Endothelial cell of umbilical vein (primary cell): ENCODE data around the gene FMNL1. TPM values are rescaled to one million over a fixed set of nuclear protein-coding genes. Genes with fewer than 3 reads are reported as not detected.
A peak's percentile ranks its signal among the peaks of the same experiment; 100 is the strongest.

Experiments
- Bru-seq: library from RNA; stranded (reverse); fragments of 400-500 nt; gene quantifications from one replicate; lab custom pipeline; 2021; lab: Mats Ljungman, UMichigan
- BruChase-seq, 2 experiments: library from RNA; stranded (reverse); fragments of 400-500 nt; gene quantifications; one replicate each; lab custom pipeline; 2021; lab: Mats Ljungman, UMichigan
- BruUV-seq: library from RNA; stranded (reverse); fragments of 400-500 nt; replicated peaks from 2 replicates; lab custom pipeline; 2021; lab: Mats Ljungman, UMichigan
- CTCF ChIA-PET: fragments of 300-600, 350-600 bp; sonication (Branson Sonifier 250); formaldehyde crosslinking; loops from one replicate; lab custom pipeline; 2021; ENCODE audit warnings: antibody characterized with exemption, inconsistent platforms; lab: Charles Lee
- POLR2A ChIA-PET: fragments of 300-600, 350-600 bp; sonication (Branson Sonifier 250); formaldehyde crosslinking; loops from one replicate; lab custom pipeline; 2021; ENCODE audit warnings: antibody characterized with exemption, inconsistent platforms; lab: Charles Lee
- DNase-seq: peaks from one replicate; pipeline ENCODE4 v3.0.0-alpha.2; 2011; ENCODE audit warnings: low read depth, low spot score
- FAIRE-seq: peaks from 2 replicates; lab custom pipeline; 2011; peaks lifted over from hg19 to GRCh38; lab: Jason Lieb, UNC
- H2AFZ ChIP-seq: 2 replicates; pipeline ENCODE4 v1.6.0; 2012; ENCODE audit warnings: low read depth, low read length, control low read depth, inconsistent platforms
- H3K27ac ChIP-seq: 2 replicates; pipeline ENCODE4 v1.5.1; 2011; ENCODE audit warnings: low read depth, mild to moderate bottlenecking, control low read depth, low read length, moderate library complexity; ENCODE audit not compliant: insufficient read depth
- H3K27me3 ChIP-seq, 2 experiments: 2 replicates each; pipeline versions ENCODE4 v1.6.0 to v1.6.1; 2011; ENCODE audit warnings: low read length in 2 of 2, mixed read lengths in 1 of 2; ENCODE audit not compliant: control insufficient read depth in 2 of 2, insufficient read depth in 2 of 2
- H3K36me3 ChIP-seq, 2 experiments: 2 replicates in 1 of 2; 3 replicates in 1 of 2; pipeline ENCODE4 v1.5.1; 2011; ENCODE audit warnings: low read length in 2 of 2, mild to moderate bottlenecking in 1 of 2, moderate library complexity in 1 of 2; ENCODE audit not compliant: control insufficient read depth in 2 of 2, insufficient read depth in 2 of 2; ENCODE audit errors: extremely low read depth in 1 of 2
- H3K4me1 ChIP-seq: 3 replicates; pipeline ENCODE4 v1.5.1; 2011; ENCODE audit warnings: mild to moderate bottlenecking, low read length; ENCODE audit not compliant: control insufficient read depth, insufficient read depth; ENCODE audit errors: extremely low read depth
- H3K4me2 ChIP-seq: 2 replicates; pipeline ENCODE4 v1.6.1; 2011; ENCODE audit warnings: low read length, control low read depth, mixed read lengths; ENCODE audit not compliant: insufficient read depth
- H3K4me3 ChIP-seq, 3 experiments: fragments of 200-600 bp in 1 of 3; sonication (generic), shearing (Covaris generic) in 1 of 3; replicated peaks in 1 of 3; 2 replicates each; pipeline ENCODE4 v1.5.1; 2011 to 2016; ENCODE audit warnings: control low read depth in 3 of 3, low read length in 3 of 3, mild to moderate bottlenecking in 2 of 3, inconsistent platforms in 1 of 3, low read depth in 1 of 3, moderate library complexity in 1 of 3; ENCODE audit not compliant: insufficient read depth in 1 of 3
- H3K79me2 ChIP-seq: 2 replicates; pipeline ENCODE4 v1.6.0; 2012; ENCODE audit warnings: low read length, inconsistent platforms; ENCODE audit not compliant: control insufficient read depth, insufficient read depth
- H3K9ac ChIP-seq: replicated peaks from 2 replicates; pipeline ENCODE3; 2011; ENCODE audit warnings: low read length, control low read depth; ENCODE audit not compliant: insufficient read depth; ENCODE audit errors: extremely low read depth
- H3K9me1 ChIP-seq: replicated peaks from 3 replicates; pipeline ENCODE4 v1.6.0; 2011; ENCODE audit warnings: mild to moderate bottlenecking, low read length; ENCODE audit not compliant: control insufficient read depth, insufficient read depth; ENCODE audit errors: extremely low read depth
- H3K9me3 ChIP-seq: replicated peaks from 2 replicates; pipeline ENCODE4 v1.5.1; 2012; ENCODE audit warnings: low read length, inconsistent platforms; ENCODE audit not compliant: control insufficient read depth, insufficient read depth
- H4K20me1 ChIP-seq: replicated peaks from 2 replicates; pipeline ENCODE3; 2011; ENCODE audit warnings: mild to moderate bottlenecking, low read length; ENCODE audit not compliant: control insufficient read depth, insufficient read depth; ENCODE audit errors: extremely low read depth
- FOS ChIP-seq: IDR thresholded peaks from 2 replicates; pipeline ENCODE4 v1.6.1; 2011; ENCODE audit warnings: mild to moderate bottlenecking, low read length, moderate library complexity, borderline replicate concordance; ENCODE audit not compliant: insufficient read depth
- GATA2 ChIP-seq: IDR thresholded peaks from 2 replicates; pipeline ENCODE4 v1.7.0; 2011; ENCODE audit warnings: low read depth, mild to moderate bottlenecking, moderate library complexity, mixed read lengths, low read length; ENCODE audit not compliant: insufficient read length, insufficient read depth
- JUN ChIP-seq: IDR thresholded peaks from 2 replicates; pipeline ENCODE4 v1.6.1; 2011; ENCODE audit warnings: borderline replicate concordance, low read depth; ENCODE audit not compliant: insufficient read length, insufficient read depth
- dilution Hi-C: fragments of 300-500 bp; cut with MboI; formaldehyde crosslinking; loops from one replicate; pipeline ENCODE4 v1.15.0; 2019; ENCODE audit warnings: low sequenced_read_pairs; ENCODE audit not compliant: extremely low pct_ligation_motif_present
- intact Hi-C: fragments of 100-400 bp; cut with micrococcal nuclease; formaldehyde crosslinking; loops from one replicate; pipeline ENCODE4 v1.10.0; 2022
- long read RNA-seq: library from polyadenylated mRNA; stranded (forward); transcript quantifications from one replicate; pipeline ENCODE4 v2.0.0, GENCODE V29; 2021
- polyA minus RNA-seq, 3 experiments: library from RNA; depleted of rRNA, polyadenylated mRNA; stranded (reverse); fragments of >200 nt; gene quantifications; 1 replicate in 1 of 3; 2 replicates in 2 of 3; pipeline ENCODE4 v1.2.3, GENCODE V29; 2011
- polyA plus RNA-seq, 4 experiments: library from polyadenylated mRNA; depleted of rRNA in 3 of 4; stranded (reverse) in 3 of 4; unstranded in 1 of 4; fragments of >200 nt; gene quantifications; 2 replicates each; pipeline versions ENCODE4 v1.2.1 to v1.2.3, GENCODE V29; 2011 to 2012; ENCODE audit warnings: missing spikeins in 1 of 4
- total RNA-seq: library from RNA; stranded (reverse); gene quantifications from 2 replicates; pipeline ENCODE4 v1.2.3, GENCODE V29; 2021
- TF ChIP-seq, protein P1 (sequence below): IDR thresholded peaks from 2 replicates; pipeline ENCODE4 v1.6.1; 2011; ENCODE audit not compliant: insufficient read depth, insufficient read length

The FMNL1 gene, protein sequence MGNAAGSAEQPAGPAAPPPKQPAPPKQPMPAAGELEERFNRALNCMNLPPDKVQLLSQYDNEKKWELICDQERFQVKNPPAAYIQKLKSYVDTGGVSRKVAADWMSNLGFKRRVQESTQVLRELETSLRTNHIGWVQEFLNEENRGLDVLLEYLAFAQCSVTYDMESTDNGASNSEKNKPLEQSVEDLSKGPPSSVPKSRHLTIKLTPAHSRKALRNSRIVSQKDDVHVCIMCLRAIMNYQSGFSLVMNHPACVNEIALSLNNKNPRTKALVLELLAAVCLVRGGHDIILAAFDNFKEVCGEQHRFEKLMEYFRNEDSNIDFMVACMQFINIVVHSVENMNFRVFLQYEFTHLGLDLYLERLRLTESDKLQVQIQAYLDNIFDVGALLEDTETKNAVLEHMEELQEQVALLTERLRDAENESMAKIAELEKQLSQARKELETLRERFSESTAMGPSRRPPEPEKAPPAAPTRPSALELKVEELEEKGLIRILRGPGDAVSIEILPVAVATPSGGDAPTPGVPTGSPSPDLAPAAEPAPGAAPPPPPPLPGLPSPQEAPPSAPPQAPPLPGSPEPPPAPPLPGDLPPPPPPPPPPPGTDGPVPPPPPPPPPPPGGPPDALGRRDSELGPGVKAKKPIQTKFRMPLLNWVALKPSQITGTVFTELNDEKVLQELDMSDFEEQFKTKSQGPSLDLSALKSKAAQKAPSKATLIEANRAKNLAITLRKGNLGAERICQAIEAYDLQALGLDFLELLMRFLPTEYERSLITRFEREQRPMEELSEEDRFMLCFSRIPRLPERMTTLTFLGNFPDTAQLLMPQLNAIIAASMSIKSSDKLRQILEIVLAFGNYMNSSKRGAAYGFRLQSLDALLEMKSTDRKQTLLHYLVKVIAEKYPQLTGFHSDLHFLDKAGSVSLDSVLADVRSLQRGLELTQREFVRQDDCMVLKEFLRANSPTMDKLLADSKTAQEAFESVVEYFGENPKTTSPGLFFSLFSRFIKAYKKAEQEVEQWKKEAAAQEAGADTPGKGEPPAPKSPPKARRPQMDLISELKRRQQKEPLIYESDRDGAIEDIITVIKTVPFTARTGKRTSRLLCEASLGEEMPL
- total RNA-seq = 1.6 and 1.7 TPM in 2 replicates
- polyA plus RNA-seq = 0.30 and 0.95 TPM in 2 replicates
- 0.53 and 0.79 TPM in 2 replicates for polyA plus RNA-seq (2011; cell fraction: cytosol; rRNA removed)
- 3.0 TPM in 2 replicates for polyA plus RNA-seq (2011; cell fraction: nucleus; rRNA removed)
- polyA plus RNA-seq (2012) = 1.4 and 4.0 TPM in 2 replicates
- 1.1 TPM in 2 replicates for polyA minus RNA-seq
- 11.8 TPM for polyA minus RNA-seq (2011; cell fraction: cytosol; rRNA and poly(A)+ RNA removed)
- polyA minus RNA-seq (2011; cell fraction: nucleus; rRNA and poly(A)+ RNA removed) = 1.0 and 1.3 TPM in 2 replicates
- Bru-seq, nascent RNA = percentile 13 among the genes with signal in this experiment
- percentile 22 among the genes with signal in this experiment for BruChase-seq, experiment 1, labeled RNA remaining after a 6-hour chase
- percentile 19 among the genes with signal in this experiment for BruChase-seq, experiment 2, labeled RNA remaining after a 2-hour chase
- long read RNA-seq, partial matches to known transcripts = 0 of 1 reads
- long read RNA-seq, other reads (novel, unspliced or antisense) = 1 of 1 reads

DNA sequence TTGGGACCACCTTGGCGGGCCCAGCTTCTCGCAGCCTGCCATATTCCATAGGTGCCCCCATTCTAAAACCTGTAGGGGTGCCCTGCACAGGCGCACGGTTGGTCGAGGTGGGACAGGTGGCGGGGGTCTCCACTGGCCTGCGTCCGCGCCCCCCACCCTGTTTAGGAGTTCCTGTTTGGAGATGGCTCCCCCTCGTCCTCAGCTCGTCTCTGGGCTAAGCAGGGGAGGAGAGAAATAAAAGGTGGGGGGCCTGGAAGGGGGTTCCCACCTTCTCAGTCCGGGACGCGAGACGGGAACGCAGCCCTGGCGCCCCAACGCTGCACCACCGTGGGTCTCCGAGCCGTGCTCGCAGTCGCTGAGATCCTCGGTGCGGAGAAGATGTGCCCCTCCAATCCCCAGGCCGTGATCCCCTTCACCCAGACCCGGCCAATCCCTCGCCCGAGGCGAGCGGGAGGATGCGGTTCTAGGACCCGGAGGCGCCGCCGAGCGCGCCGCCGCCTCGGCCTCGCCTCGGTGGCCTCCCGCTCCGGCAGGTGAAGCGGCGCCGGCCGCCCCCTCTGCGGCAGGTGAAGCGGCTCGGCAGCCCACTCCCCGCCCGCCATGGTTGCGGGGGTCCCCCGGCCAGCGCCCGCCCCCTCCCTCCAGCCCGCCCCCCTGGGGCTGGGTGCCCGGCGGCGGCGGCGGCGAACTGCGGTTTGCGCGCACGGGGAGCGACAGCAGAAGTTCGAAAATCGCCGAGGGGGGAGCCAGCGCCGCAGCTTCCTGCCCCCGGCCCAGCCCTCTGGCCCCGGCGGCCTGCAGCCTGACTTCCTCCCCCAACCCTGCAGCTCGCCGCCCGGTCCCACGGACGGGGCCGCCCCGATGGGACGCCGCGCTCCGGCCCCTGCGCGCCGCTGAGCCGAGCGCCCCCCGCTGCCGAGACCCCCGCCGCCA is at the start of gene FMNL1:
TSS of gene FMNL1 (plus strand) at position 805 of the 933 bp plus-strand sequence. CDS start 240 bp downstream, outside the sequence.
- no peak within 1 kb of the TSS for H3K4me2 ChIP-seq
- dilution Hi-C loops (no loop called here), intact Hi-C loops (no loop called here)
- peaks cover 4% of the 10 kb centered on the region for H3K4me1 ChIP-seq
- DNase-seq = no peak
- H3K27ac ChIP-seq = no peak within 1 kb of the TSS
- ChIA-PET CTCF (interaction anchor here (1.2 to 5.9 kb wide), 5 partner anchors 9 to 166 kb away, joined by 4 to 107 read pairs (median 73); partner anchors contain the start of gene HEXIM1), POLR2A (no interaction called here)
- no peaks in the 10 kb centered on the region for H3K9me3 ChIP-seq
- no peaks in the 10 kb centered on the region for H3K79me2 ChIP-seq
- H4K20me1 ChIP-seq = no peaks in the 10 kb centered on the region
- H3K27me3 ChIP-seq = peaks cover 9 to 21% of the 10 kb centered on the region in 2 experiments
- no peak within 1 kb of the TSS for H3K9ac ChIP-seq
- H3K36me3 ChIP-seq = no peaks in the 10 kb centered on the region
- H2AFZ ChIP-seq = peak within 1 kb of the TSS; percentile 44
- H3K4me3 ChIP-seq = peak within 1 kb of the TSS in 1 of 3 experiments; percentile 46
- TF ChIP-seq GATA2 (no peak), FOS (no peak), JUN (no peak)
- TF ChIP-seq, protein P1, sequence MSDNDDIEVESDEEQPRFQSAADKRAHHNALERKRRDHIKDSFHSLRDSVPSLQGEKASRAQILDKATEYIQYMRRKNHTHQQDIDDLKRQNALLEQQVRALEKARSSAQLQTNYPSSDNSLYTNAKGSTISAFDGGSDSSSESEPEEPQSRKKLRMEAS = no peak
- BruUV-seq = no TSS peak
- no peaks in the 10 kb centered on the region for H3K9me1 ChIP-seq
- FAIRE-seq = no peak
